ENCODE measurements around the gene CKAP4. TPM values are rescaled to one million over a fixed set of nuclear protein-coding genes. Genes with fewer than 3 reads are reported as not detected.

The CKAP4 gene
- total and polyA plus RNA-seq, 2 experiments from 2014 or later = 32.3 to 58.8 TPM

DNA sequence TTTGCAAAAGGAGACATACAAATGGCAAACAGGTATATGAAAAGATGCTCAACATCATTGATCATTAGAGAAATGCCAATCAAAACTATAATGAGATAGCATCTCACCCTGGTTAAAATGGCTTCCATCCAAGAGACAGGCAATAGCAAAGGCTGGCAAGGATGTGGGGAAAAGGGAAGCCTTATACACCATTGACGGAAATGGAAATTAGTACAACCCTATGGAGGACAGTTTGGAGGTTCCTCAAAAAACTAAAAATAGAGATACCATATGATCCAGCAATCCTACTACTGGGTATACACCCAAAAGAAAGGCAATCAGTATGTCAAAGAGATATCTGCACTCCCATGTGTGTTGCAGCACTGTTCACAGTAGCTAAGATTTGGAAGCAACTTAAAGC lies 17.3 kb upstream of the CKAP4 start:
- Histone ChIP-seq H3F3A (replicated peaks; ENCODE audit: low read depth) (no peaks in the 10 kb centered on the region), H3K36me3 (ENCODE audit: insufficient read depth) (no peaks in the 10 kb centered on the region), H2AFZ (no peak overlapping the region), H3K9me2 (ENCODE audit: insufficient read depth) (no peaks in the 10 kb centered on the region), H3K79me2 (replicated peaks; ENCODE audit: insufficient read depth) (no peaks in the 10 kb centered on the region), H3K27ac (ENCODE audit: low read depth) (no peak overlapping the region), H3K4me1 (ENCODE audit: insufficient read depth) (no peaks in the 10 kb centered on the region), H3K4me3 (no peak overlapping the region), H3K4me2 (no peak overlapping the region), H3K27me3 (ENCODE audit: insufficient read depth) (no peaks in the 10 kb centered on the region), H4K20me1 (replicated peaks; ENCODE audit: insufficient read depth) (no peaks in the 10 kb centered on the region)
- no peak for TF ChIP-seq JUNB (IDR thresholded peaks at IDR 0.05; ENCODE audit: unreplicated experiment)
- TF ChIP-seq POLR2AphosphoS5 (IDR thresholded peaks at IDR 0.05; ENCODE audit: low read depth) = no peak
- TF ChIP-seq, protein P1, sequence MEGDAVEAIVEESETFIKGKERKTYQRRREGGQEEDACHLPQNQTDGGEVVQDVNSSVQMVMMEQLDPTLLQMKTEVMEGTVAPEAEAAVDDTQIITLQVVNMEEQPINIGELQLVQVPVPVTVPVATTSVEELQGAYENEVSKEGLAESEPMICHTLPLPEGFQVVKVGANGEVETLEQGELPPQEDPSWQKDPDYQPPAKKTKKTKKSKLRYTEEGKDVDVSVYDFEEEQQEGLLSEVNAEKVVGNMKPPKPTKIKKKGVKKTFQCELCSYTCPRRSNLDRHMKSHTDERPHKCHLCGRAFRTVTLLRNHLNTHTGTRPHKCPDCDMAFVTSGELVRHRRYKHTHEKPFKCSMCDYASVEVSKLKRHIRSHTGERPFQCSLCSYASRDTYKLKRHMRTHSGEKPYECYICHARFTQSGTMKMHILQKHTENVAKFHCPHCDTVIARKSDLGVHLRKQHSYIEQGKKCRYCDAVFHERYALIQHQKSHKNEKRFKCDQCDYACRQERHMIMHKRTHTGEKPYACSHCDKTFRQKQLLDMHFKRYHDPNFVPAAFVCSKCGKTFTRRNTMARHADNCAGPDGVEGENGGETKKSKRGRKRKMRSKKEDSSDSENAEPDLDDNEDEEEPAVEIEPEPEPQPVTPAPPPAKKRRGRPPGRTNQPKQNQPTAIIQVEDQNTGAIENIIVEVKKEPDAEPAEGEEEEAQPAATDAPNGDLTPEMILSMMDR (conservative IDR thresholded peaks at IDR 0.05; ENCODE audit: low read depth in 2 of 2) = no peak
- TF ChIP-seq ZNF462 (CRISPR knock-in tag; IDR thresholded peaks at IDR 0.05) = no peak
- TF ChIP-seq, protein P2, sequence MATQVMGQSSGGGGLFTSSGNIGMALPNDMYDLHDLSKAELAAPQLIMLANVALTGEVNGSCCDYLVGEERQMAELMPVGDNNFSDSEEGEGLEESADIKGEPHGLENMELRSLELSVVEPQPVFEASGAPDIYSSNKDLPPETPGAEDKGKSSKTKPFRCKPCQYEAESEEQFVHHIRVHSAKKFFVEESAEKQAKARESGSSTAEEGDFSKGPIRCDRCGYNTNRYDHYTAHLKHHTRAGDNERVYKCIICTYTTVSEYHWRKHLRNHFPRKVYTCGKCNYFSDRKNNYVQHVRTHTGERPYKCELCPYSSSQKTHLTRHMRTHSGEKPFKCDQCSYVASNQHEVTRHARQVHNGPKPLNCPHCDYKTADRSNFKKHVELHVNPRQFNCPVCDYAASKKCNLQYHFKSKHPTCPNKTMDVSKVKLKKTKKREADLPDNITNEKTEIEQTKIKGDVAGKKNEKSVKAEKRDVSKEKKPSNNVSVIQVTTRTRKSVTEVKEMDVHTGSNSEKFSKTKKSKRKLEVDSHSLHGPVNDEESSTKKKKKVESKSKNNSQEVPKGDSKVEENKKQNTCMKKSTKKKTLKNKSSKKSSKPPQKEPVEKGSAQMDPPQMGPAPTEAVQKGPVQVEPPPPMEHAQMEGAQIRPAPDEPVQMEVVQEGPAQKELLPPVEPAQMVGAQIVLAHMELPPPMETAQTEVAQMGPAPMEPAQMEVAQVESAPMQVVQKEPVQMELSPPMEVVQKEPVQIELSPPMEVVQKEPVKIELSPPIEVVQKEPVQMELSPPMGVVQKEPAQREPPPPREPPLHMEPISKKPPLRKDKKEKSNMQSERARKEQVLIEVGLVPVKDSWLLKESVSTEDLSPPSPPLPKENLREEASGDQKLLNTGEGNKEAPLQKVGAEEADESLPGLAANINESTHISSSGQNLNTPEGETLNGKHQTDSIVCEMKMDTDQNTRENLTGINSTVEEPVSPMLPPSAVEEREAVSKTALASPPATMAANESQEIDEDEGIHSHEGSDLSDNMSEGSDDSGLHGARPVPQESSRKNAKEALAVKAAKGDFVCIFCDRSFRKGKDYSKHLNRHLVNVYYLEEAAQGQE (IDR thresholded peaks at IDR 0.05; ENCODE audit: unreplicated experiment) = no peak
- TF ChIP-seq ETS1 (IDR thresholded peaks at IDR 0.05) = no peak
- TF ChIP-seq ZNF331 (CRISPR knock-in tag; IDR thresholded peaks at IDR 0.05; ENCODE audit: low read depth) = no peak
- TF ChIP-seq CREB1 (CRISPR knock-in tag; IDR thresholded peaks at IDR 0.05; ENCODE audit: low read depth) = no peak
- no peak for TF ChIP-seq NANOG (IDR thresholded peaks at IDR 0.05; ENCODE audit: borderline replicate concordance)
- Mint-ChIP-seq H3K27ac (no peak overlapping the region), H3K4me3 (no peak overlapping the region), H3K4me1 (no peaks in the 10 kb centered on the region), H3K9me3 (no peaks in the 10 kb centered on the region), H3K27me3 (ENCODE audit: insufficient read depth, low read depth, poor library complexity) (no peaks in the 10 kb centered on the region), H3K36me3 (ENCODE audit: low read depth) (no peaks in the 10 kb centered on the region)
- ATAC-seq (no peak), DNase-seq (ENCODE audit: low spot score) (no peak)
